WTC11 (cell line): ENCODE measurements around the gene CYTH3.

Experiments
- CBFB ChIP-seq: sonication (generic); formaldehyde crosslinking; IDR thresholded peaks from 2 replicates; pipeline ENCODE4 v1.8.1; 2022; ENCODE audit warnings: mild to moderate bottlenecking, low read depth, missing genetic modification reagents
- IRF2 ChIP-seq: sonication (generic); formaldehyde crosslinking; IDR thresholded peaks from 2 replicates; pipeline ENCODE4 v1.8.0; 2022; ENCODE audit warnings: low read depth, missing genetic modification reagents, borderline replicate concordance
- JUN ChIP-seq: sonication (generic); formaldehyde crosslinking; IDR thresholded peaks from 2 replicates; pipeline ENCODE4 v1.8.0; 2023; ENCODE audit warnings: mild to moderate bottlenecking, missing genetic modification reagents
- SP1 ChIP-seq: sonication (generic); formaldehyde crosslinking; conservative IDR thresholded peaks from 2 replicates; pipeline ENCODE4 v1.8.1; 2022; ENCODE audit warnings: missing genetic modification reagents
- TEAD4 ChIP-seq: sonication (generic); formaldehyde crosslinking; IDR thresholded peaks from 2 replicates; pipeline ENCODE4 v1.8.0; 2022; ENCODE audit warnings: mild to moderate bottlenecking, missing genetic modification reagents
- TF ChIP-seq, protein P1 (sequence below): fragments of 200-600 bp; IDR thresholded peaks from 2 replicates; pipeline ENCODE4 v1.8.0; 2022; ENCODE audit warnings: antibody characterized with exemption
- TF ChIP-seq, protein P2 (sequence below): sonication (generic); formaldehyde crosslinking; IDR thresholded peaks from 2 replicates; pipeline ENCODE4 v1.8.1; 2022; ENCODE audit warnings: missing genetic modification reagents, borderline replicate concordance
- TF ChIP-seq, protein P3 (sequence below): sonication (generic); formaldehyde crosslinking; IDR thresholded peaks from 2 replicates; pipeline ENCODE4 v1.8.0; 2022; ENCODE audit warnings: mild to moderate bottlenecking, missing genetic modification reagents
- TF ChIP-seq, protein P4 (sequence below): sonication (generic); formaldehyde crosslinking; IDR thresholded peaks from 2 replicates; pipeline ENCODE4 v1.8.1; 2022; ENCODE audit warnings: low read depth, missing genetic modification reagents, borderline replicate concordance
- TF ChIP-seq, protein P5 (sequence below): sonication (generic); formaldehyde crosslinking; IDR thresholded peaks from 2 replicates; pipeline ENCODE4 v1.8.1; 2022; ENCODE audit warnings: mild to moderate bottlenecking, missing genetic modification reagents, moderate library complexity, borderline replicate concordance

DNA sequence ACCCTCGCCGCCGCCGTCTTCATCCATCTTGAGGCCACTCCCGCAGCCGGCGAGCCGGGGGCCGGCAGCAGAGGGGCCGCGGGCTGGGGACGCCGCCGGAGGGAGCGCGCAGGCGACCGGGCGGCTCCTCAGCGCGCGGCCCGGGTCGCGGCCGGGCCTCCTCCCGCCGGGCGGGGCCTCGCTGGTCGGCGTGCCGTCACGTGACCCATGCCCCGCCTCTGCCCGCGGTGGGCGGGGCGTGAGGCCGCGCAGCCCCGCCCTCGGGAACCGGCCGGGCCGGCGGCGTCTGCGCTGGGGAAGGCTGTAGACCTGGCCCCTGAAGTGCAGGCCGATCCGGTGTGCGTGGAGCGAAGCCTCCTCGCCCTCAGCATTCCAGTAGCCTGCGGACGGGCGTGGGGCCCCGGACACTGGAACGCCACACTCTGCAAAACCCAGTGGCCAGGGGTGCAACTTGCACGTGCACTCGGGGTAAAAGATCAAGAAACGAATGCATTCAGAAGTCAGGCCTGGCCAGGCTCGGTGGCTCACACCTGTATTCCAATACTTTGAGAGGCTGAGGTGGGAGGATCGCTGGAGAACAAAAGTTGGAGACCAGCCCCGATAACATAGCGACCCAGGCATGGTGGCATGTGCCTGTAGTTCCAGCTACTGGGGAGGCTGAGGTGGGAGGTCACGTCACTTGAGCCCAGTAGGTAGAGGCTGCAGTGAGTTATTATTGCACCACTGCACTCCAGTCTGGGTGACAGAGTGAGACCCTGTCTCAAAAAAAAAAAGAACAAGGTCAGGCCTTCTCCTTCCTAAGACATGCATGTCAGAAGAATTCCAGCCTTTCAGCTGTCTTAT lies at the start of gene CYTH3:
- TF ChIP-seq SP1 (CRISPR knock-in tag), result peak; percentile 65; the same call in 1 of the 2 replicates
- TF ChIP-seq CBFB, result no peak
- TF ChIP-seq, protein P1, sequence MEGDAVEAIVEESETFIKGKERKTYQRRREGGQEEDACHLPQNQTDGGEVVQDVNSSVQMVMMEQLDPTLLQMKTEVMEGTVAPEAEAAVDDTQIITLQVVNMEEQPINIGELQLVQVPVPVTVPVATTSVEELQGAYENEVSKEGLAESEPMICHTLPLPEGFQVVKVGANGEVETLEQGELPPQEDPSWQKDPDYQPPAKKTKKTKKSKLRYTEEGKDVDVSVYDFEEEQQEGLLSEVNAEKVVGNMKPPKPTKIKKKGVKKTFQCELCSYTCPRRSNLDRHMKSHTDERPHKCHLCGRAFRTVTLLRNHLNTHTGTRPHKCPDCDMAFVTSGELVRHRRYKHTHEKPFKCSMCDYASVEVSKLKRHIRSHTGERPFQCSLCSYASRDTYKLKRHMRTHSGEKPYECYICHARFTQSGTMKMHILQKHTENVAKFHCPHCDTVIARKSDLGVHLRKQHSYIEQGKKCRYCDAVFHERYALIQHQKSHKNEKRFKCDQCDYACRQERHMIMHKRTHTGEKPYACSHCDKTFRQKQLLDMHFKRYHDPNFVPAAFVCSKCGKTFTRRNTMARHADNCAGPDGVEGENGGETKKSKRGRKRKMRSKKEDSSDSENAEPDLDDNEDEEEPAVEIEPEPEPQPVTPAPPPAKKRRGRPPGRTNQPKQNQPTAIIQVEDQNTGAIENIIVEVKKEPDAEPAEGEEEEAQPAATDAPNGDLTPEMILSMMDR, result no peak
- TF ChIP-seq, protein P2, sequence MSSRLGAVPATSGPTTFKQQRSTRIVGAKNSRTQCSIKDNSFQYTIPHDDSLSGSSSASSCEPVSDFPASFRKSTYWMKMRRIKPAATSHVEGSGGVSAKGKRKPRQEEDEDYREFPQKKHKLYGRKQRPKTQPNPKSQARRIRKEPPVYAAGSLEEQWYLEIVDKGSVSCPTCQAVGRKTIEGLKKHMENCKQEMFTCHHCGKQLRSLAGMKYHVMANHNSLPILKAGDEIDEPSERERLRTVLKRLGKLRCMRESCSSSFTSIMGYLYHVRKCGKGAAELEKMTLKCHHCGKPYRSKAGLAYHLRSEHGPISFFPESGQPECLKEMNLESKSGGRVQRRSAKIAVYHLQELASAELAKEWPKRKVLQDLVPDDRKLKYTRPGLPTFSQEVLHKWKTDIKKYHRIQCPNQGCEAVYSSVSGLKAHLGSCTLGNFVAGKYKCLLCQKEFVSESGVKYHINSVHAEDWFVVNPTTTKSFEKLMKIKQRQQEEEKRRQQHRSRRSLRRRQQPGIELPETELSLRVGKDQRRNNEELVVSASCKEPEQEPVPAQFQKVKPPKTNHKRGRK (CRISPR knock-in tag), result no peak
- TF ChIP-seq, protein P3, sequence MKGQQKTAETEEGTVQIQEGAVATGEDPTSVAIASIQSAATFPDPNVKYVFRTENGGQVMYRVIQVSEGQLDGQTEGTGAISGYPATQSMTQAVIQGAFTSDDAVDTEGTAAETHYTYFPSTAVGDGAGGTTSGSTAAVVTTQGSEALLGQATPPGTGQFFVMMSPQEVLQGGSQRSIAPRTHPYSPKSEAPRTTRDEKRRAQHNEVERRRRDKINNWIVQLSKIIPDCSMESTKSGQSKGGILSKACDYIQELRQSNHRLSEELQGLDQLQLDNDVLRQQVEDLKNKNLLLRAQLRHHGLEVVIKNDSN, result peak; percentile 73; the same call in 1 of the 2 replicates
- TF ChIP-seq IRF2 (CRISPR knock-in tag), result no peak
- TF ChIP-seq, protein P4, sequence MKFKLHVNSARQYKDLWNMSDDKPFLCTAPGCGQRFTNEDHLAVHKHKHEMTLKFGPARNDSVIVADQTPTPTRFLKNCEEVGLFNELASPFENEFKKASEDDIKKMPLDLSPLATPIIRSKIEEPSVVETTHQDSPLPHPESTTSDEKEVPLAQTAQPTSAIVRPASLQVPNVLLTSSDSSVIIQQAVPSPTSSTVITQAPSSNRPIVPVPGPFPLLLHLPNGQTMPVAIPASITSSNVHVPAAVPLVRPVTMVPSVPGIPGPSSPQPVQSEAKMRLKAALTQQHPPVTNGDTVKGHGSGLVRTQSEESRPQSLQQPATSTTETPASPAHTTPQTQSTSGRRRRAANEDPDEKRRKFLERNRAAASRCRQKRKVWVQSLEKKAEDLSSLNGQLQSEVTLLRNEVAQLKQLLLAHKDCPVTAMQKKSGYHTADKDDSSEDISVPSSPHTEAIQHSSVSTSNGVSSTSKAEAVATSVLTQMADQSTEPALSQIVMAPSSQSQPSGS, result no peak
- no peak for TF ChIP-seq TEAD4
- TF ChIP-seq JUN (CRISPR knock-in tag), result no peak
- TF ChIP-seq, protein P5, sequence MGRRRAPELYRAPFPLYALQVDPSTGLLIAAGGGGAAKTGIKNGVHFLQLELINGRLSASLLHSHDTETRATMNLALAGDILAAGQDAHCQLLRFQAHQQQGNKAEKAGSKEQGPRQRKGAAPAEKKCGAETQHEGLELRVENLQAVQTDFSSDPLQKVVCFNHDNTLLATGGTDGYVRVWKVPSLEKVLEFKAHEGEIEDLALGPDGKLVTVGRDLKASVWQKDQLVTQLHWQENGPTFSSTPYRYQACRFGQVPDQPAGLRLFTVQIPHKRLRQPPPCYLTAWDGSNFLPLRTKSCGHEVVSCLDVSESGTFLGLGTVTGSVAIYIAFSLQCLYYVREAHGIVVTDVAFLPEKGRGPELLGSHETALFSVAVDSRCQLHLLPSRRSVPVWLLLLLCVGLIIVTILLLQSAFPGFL (CRISPR knock-in tag), result no peak
